GM19463 (cell line): ENCODE measurements around the gene FOXP4.
"Not testable (repeated sequence)": the region's sequence is repeated elsewhere in the genome, so short reads cannot be mapped to it uniquely, and the experiment has no call there.

Experiments used
- ATAC-seq: cut with Tn5 transposase; IDR thresholded peaks from one replicate; pipeline ENCODE4 v1.9.1; 2021; ENCODE audit warnings: mild to moderate bottlenecking, moderate library complexity; ENCODE audit not compliant: unreplicated experiment

FOXP4 gene

DNA sequence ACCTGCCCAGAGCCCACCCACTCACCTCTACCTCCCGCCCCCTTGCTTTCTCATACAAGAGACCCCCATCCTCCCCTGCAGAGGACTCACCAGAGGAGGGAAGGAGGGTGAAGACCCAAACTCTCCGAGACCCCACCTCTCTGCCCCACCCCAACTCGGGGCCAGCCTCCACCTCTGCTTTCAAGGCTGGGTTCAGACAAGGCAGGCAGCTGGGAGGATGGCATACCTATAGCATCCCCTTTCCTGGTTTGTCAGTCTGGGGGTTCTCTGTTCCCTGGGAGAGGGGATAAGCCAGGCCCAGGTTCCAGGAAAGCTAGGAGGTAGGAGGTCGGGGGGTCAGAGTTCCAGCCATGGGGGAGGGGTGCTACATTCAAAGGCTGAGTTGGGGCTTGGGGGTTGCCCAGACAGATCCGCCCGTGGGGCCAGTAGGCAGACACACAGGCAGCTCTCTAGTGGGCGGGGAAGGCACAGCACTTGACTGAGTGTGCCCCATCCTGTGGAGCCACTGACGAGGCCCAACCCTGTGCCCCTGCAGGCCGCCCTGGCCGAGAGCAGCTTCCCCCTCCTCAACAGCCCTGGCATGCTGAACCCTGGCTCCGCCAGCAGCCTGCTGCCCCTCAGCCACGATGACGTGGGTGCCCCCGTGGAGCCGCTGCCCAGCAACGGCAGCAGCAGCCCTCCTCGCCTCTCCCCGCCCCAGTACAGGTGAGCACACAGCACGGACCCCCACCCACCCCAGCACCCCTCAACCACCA lies 51.2 kb downstream of the FOXP4 start:
- ATAC-seq = no peak

DNA sequence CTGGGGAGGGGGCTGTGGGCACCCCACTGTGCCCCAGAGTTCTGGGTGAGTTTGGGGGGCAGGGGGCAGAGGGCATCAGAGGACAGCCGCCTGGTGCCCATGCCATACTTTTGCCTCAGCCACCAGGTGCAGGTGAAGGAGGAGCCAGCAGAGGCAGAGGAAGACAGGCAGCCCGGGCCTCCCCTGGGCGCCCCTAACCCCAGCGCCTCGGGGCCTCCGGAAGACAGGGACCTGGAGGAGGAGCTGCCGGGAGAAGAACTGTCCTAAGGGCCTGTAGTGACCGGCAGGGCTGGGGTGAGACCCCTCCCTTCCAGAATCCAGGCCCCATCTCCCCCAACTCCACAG lies 52.5 kb downstream of the FOXP4 start:
- no peak for ATAC-seq

DNA sequence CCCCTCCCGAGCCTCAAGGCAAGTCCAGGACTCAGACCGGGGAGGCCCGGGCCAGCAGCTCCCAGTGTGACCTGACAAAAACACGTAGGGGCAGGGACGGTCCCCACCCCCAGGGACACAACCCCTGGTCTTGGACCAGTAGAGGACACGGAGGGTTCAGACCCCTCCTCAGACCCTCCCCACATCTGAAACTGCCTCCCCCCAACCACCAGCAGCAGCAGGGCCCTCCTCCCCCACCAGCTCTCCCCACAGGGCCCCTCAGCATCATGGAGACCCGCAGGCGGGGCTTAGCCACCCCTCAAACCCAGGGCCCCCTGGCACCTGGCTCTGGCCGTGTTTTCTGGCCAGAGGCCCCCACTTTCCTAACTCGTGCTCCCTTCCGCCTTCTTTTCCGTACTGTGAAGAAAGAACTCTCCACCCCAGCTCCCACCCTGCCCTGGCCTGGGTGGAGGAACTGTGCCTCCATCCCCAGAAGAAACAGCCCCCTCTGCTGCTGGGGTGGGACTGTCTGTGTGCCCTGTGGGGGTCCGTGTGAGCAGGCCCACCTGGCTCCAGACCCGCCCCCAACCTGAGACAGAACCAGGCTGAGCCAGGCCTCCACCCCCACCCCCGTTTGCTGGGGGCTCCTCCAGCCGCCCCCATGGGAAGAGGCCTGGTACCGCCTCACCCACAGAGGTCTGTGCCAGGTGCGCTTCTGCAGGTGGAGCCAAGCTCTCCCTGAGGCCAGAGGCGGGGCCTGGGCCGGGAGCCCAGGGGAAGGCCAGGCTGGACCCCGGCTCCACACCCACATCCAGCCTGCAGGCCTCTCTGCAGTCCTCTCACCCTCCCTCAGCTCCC lies 53.1 kb downstream of the FOXP4 start:
- no peak for ATAC-seq

DNA sequence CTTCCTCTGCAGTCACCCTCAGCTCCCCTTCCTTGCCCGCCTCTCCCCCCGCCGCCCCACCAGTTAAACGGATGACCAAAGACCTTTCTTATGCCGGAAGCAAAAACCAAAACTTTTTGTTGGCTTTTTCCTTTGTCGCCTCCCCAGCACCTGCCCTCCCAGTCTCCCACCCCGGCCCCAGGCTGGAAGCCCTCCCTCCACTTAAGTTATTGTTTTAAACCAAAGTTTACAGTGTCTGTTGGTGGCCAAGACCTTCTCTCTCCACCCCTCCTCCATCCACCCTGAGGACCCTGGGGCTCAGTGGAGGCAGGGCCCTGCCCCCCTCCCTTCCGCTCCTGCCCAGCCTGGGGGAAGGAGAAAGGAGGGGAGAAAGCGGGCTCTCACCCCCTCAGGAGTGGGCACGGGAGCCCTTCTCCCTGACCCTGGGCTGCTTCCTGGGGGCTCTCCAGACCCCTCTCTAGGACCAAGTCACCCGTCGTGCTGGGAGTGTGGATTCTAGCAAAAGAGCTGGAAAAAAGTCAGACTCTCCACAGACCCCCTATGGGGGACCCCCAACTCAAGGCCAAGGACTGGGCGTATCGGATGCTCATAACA lies 53.8 kb downstream of the FOXP4 start:
- no peak for ATAC-seq

DNA sequence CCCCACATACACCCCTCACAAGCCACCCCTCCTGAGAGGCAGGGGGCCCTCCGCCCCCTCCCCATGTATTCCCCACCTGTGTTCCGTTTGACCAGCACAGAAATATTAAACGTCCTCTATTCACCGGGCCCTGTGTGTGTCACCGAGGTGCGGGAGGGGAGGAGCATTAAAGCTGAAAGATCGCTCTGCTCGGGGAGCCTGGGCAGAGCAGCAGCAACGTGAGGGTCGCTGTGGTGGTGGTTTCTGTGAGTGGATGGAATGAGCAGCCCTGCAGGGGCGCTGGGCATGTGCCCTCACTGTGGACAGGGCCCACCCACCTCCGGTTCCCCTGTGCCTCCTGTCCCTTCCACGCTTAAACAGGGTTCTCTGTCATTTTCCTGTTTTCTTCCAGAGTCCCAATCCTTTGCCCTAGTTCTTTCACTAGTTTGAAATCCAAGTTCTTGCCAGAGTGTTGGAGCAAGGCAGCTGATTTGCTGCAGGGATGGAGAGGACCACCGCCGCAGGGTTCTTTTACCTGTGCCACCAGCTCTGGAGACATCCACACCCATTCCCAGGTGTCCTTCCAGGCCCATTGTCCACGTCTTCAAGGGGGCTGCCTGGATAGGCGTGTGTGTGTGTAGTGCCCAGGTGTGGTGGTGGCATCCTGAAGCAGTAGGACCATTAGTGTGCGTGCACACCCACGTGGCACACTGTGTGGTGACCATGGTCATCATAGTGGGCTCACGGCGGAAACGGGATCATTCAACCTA lies 54.5 kb downstream of the FOXP4 start:
- no peak for ATAC-seq

DNA sequence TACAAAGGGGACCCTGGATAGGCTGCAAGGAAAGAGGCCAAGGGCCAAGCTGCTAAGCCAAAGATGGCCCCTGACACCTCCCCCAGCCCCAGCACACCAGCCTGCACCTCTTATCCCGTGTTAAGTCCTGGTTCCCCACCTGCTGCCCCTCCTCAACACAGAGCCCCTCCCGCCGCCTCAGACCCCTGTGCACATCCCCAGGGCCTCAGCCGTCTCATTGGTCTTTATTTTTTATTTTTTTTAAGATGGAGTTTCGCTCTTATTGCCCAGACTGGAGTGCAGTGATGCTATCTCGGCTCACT lies 55.0 kb downstream of the FOXP4 start:
- ATAC-seq = no peak

DNA sequence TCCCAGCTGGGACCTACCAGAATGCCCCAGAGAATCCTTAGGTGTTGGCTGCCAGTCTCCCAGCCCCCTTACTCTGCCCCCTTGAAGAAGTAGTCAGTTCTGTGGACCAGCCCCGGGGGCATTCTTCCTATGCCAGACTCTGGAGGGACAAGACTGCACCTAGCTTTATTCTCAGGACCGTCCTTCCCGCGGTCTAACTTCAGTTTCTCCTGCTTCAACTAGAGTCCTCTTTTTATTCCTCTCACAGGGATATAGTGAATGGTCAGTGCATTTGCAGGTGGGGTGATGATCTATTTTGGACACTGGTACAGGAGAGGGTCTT lies 56.2 kb downstream of the FOXP4 start:
- ATAC-seq = no peak

DNA sequence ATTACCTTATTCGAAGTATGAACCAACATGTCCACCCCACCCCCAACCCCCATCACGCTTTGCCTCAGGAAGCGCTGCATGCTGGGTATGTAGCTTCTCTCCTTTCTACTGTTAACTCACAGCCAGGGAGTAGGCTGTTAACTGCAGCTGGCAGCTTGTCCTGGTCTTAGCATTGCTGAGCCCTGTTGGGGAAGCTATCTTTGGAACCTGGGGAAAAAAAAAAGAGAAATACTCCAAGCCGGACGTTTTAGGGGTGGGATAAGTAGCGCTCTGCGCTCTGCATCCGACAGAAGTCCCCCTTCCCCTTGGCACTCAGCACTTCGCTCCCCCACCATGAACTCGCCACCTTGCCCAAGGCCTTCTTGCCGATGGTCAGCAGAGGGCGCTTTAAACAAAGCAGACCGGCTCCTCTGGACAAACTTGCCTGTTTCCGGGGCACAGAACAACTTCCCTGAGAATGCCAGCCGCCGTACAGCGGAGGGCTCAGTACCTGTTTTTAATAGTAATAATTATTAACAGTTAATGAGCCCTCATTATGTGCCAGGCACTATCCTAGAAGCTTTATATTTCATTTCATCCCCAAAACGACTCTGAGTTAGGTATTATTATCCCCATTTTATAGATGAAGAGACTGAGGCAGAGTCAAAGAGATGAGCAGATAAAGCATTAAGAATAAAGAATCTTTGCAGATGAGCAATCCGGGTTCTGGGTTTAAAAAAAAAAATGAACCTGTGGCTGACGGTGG lies 56.9 kb downstream of the FOXP4 start:
- ATAC-seq = peak; percentile 71

DNA sequence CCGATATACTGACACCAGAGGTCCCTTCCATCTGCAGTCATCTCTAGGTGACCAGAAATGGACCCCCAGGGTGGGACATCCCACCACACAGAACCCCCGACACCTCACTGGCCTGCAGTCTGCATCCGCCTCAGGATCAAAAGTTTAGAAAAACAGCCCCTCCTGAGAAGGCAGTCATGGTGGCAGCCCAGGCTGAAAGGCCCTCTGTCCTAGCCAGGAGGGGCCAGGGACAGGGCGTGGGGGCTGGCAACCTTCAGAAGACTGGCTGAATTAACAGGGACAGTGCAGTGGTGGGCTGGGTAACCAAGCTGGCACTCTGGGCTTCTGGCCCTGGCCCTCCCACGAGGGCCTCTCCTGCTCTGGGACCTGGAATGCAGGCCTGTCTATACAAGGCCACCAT lies 57.8 kb downstream of the FOXP4 start:
- ATAC-seq = no peak

DNA sequence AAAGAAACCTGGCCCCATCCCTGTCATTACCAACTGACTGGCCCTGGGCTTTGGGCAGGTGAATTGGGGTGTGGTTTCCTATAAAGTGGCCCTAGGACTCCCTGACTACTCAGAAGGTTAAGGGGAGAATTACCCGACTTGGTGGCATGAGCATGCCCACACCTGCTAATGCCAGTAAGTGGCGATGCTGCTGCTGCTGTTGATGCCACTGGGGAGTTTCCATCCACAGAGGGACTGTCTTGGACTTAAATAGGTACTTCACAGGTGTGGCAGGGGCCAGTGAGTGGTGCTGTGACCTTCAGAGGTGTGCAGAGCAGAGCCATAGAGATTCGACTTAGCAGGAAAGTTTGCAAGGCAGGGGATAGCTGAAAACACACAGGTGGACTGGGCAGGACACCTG lies 59.5 kb downstream of the FOXP4 start:
- no peak for ATAC-seq

DNA sequence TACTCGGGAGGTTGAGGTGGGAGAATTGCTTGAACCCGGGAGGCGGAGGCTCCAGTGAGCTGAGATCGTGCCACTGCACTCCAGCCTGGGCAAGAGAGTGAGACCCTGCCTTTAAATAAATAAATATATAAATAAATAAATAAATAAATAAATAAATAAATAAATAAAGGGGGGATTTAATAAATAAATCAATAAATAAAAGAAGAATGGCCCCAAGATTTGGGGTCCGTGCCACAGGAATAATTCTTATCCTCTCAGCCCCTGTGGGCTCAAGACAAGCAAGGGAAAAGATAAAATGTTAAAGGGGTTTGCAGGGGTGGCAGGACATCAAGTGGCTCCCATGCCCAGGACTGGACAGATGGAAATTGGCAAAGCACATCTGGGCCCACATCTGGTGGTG lies 60.9 kb downstream of the FOXP4 start:
- no peak for ATAC-seq

DNA sequence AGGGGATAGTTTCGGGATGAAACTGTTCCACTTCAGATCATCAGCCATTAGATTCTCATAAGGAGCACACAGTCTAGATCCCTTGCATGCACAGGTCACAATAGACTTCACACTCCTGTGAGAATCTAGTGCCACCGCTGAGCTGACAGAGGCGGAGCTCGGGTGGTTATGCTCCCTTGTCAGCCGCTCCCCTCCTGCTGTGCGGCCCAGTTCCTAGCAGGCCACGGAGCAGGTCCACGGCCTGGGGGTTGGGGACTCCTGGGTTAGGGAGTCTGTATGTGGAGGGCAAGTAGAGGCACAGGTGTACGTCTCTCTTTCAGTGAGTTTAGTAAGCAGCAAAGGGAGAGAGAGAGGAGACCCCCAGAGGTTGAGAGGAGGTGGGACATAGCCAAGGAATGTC lies 61.6 kb downstream of the FOXP4 start:
- ATAC-seq = no peak

DNA sequence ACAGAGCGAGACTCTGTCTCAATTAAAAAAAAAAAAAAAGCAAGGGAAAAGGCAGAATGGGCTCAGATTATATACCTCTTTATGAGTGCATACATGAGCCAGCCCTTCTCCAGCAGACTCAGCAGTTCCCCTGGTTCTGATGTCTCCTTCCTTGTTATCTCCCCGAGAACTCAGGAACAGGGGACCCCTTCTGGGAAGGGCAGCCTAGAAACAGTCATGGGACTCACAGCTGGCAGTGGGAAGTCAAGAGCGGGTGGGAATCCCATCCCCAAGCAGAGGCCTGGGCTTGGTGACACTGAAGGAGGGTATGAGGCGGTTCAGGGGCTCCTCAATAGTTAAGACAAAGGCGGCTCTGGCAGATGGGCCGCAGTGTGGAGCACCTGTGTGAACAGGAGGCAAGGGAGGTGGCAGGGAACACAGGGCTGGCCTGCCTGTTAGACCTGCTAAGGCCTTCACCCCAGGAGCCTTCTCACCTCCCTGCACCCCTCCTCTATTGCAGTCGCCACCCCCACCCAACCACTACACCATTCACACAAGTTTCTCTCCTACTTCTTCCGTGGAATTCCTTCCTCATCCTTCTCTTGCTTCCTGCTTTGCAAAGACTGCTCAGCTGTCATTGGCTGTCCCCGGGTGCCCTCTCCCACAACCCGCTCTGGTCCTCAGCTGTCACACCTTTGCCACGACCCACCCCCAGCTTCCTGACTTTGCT lies 62.4 kb downstream of the FOXP4 start:
- ATAC-seq = no peak

DNA sequence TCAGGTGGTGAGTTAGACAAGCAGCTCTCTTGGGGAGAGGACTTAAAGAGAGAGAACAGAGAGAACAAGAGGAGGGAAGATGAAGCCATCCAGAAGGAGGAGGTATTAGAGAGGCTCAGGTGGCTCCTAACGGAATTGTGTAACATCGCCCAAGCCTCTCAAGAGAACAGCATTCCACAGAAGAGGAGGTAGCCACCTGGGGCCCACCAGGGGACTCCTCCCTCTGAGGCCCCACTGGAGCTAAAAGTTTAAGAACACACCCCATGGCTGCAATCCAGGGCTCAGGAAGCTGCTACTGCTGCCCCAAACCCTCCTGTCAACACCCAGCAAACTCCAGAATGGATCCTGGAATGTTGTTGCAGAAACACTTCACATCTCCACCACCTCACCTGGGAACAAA lies 68.5 kb downstream of the FOXP4 start:
- ATAC-seq = no peak

DNA sequence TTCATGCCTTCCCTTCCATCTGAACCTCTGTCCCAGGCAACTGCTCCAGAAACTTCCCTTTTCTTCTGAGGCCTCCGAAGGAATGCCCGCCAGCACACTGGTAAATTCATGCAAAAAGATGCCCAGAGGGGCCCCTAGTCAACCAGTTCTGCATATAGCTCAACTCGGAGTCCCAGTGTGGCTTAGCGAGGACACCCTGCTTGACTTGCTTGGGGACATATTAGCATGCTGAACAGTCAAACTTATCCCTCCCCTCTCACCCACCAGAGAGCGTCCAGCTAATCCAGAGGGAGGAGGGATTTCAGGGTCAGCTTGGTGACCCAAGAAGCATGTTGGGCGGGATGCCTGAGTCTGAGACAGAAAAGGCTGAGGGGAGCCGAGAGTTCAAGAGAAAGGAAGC lies 69.1 kb downstream of the FOXP4 start:
- ATAC-seq = no peak

DNA sequence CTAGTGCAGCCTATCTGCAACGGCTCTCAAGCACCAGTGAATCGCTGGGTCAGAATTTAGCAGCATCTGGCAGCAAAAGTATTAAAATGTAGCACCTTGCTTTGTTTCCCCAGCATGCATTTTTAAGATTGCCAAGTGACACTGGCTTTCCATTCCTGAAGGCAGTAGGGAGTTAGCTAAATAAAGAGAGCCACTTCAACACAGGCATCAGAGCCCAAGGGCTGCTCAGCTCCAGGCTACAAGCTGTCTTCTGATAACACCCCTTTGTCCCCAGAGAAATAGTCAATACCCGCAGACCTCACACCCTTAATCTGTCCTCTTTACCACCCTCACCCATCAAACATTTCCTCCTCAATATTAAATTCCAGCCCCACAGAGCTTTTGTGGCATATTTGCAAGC lies 72.4 kb downstream of the FOXP4 start:
- no peak for ATAC-seq

DNA sequence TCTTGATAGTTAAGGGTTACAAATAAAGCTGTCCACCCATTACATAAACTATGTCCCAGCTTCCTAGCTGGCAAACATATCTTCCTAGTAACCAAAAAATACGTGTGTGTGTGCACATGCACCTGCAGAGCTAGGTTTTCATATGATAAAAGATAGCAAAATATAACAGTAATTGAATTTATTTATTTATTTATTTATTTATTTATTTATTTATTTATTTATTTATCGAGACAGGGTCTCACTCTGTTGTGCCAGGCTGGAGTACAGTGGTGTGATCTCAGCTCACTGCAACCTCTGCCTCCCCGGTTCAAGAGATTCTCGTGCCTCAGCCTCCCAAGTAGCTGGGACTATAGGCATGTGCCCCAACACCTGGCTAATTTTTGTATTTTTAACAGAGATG lies 73.0 kb downstream of the FOXP4 start:
- not testable (repeated sequence) for ATAC-seq

DNA sequence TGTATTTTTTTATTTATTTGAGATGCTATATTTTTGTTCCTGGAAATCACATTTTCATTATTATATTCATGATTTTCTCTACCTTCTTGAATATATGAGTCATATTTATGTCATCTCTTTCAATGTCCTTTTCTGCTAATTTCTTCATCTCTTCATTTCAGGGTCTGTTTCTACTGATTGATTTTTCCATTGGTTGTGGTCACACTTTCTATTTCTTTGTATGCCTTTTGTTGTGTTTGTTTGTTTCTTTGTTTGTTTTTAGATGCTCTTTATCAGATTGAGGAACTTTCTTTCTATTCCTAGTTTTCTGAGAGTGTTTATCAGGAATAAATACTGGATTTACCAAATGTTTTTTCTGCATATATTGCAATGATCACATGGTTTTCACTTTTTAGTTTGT lies 75.2 kb downstream of the FOXP4 start:
- no peak for ATAC-seq

DNA sequence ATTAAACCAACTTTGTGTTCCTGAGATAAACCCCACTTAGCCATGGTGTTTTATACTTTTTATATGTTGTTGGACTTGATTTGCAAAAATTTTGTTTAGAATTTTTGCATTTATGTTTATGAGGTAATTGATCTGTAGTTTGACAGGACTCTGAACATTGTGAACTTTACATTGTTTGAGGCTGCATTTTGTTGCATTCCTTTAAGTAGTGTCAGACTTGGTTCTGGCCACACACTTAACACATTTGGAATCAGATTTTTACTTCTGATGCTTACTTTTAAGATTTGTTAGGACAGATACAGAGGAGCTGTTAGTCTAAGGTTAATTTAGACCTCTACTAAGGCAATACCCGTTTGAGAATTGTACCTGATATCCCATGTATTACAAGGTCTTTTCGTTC lies 75.6 kb downstream of the FOXP4 start:
- ATAC-seq = no peak

DNA sequence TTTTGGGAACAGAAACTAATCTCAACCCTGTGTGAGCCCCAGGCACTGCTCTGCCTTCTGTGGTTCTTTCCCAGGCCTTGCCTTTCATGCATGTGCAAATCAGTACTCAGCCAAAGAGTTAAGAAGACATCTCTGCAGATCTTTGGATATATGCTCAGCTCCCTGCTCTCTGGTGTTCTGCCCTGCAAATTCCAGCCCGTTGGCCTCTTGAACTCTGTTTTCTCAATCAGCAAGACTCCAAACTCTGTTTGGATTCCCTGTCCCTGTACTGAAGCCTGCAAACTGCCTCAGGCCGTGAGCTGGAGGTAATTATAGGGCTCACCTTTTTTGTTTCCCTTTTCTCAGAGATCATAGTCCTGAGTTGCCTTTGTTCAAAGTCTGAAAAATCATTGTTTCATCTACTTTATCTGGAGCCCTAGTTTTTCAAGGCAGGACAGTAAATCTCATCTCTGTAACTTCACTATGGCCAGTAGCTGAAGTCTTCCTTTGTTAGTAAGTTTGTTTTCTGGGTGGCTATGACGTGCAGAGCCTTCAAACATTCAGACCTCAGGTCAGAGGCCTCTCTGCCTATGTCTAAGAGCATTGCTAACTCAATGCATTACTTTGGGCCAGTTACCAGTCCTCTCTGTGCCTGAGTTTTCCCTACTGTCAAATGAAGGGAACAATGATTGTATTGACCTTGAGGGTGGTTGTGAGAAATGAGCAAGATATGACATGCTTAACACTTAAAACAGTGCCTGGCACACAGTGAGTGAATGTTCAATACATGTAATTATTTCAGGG lies 76.2 kb downstream of the FOXP4 start:
- no peak for ATAC-seq
